GM19395 (cell line): ENCODE data around the gene FCHSD1.

Experiments used
- ATAC-seq: cut with Tn5 transposase; IDR thresholded peaks from one replicate; pipeline ENCODE4 v1.9.1; 2021; ENCODE audit warnings: mild to moderate bottlenecking, moderate library complexity; ENCODE audit not compliant: unreplicated experiment

The FCHSD1 gene

DNA sequence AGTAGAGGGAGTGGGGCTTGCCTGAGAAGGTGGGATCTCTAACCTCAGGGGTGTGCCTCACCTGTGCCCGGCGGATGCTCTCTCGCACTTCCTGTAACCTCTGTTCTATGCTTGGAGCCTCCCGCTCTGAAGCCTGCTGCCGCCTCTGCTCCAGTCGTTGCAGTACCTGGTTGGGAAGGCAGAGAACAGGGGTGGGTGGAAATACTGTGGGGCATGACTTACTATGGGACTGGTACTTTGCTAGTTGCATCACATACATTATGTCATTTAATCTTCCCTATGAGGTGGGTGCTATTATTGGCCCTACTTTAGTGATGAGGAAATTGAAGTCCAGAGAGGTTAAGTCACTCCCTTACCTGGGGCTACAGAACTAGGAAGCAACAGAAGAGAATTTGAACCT lies 5.2 kb downstream of the FCHSD1 start:
- ATAC-seq: no peak

GRCh38 chr5:141641634-141642267 lies 9.5 kb downstream of the FCHSD1 start:
- ATAC-seq: peak; percentile 62

DNA sequence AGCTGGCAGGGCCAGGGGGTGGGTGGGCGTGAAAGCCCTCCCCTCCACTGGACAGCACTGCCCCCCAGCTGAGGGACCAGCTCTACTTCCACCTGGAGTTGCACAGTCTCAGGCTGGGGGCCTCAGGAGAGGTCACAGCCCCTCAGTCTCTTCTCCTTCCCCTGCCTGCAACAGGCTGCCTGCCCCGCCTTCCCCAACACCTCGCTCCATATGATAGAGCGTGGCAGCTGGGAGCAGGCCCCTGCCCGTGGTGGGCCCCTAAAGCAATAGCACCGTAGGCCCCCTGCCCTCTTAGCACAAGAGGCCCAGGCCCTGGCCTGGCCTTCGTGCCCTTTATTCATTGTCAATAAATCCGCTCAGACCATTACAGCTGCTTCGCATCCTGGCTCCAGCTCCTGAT lies 10.5 kb downstream of the FCHSD1 start:
- ATAC-seq: no peak

DNA sequence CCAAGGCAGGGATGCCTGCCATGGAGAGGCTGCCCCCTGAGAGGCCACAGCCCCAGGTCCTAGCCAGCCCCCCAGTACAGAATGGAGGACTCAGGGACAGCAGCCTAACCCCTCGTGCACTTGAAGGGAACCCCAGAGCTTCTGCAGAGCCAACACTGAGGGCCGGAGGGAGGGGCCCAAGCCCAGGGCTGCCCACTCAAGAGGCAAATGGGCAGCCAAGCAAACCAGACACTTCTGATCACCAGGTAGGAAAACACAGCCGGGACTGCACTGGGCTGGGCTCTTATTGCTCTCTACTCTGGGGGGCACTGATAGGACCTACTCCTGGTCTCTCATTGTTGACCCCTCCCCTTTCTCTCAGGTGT lies 11.2 kb downstream of the FCHSD1 start:
- no peak for ATAC-seq

GRCh38 chr5:141639357-141640050 lies 11.7 kb downstream of the FCHSD1 start:
- no peak for ATAC-seq

- ATAC-seq: no peak
These were observed 12.4 kb downstream of the FCHSD1 start for GRCh38 chr5:141638771-141639170.

DNA sequence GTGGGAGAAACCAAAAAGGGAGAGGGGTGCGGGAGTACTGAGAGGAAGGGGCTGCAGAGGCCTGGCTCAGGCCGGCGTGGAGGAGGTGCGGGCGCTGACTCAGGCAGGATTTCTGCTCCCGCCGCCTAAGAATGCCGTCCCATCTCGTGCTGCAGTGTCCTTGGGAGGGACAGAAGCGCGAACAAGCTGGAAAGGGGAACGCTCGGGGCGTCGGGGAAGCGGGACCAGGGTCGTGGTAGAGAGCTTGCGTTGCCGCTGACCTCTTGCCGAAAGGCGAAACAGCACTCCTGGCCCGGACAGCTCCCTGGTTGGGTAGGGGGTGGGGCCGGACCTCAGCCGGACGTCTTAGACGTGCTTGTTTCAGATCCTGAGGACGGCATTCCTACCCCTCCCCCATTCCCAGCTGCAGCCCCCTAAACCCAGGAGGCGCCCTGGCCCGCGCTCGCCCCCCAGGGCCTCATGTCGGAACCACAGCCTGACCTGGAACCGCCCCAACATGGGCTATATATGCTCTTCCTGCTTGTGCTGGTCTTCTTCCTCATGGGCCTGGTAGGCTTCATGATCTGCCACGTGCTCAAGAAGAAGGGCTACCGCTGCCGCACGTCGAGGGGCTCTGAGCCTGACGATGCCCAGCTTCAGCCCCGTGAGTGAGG lies 13.3 kb downstream of the FCHSD1 start:
- ATAC-seq: peak; percentile 32

GRCh38 chr5:141637123-141637766 lies 14.0 kb downstream of the FCHSD1 start:
- ATAC-seq: peak; percentile 31

DNA sequence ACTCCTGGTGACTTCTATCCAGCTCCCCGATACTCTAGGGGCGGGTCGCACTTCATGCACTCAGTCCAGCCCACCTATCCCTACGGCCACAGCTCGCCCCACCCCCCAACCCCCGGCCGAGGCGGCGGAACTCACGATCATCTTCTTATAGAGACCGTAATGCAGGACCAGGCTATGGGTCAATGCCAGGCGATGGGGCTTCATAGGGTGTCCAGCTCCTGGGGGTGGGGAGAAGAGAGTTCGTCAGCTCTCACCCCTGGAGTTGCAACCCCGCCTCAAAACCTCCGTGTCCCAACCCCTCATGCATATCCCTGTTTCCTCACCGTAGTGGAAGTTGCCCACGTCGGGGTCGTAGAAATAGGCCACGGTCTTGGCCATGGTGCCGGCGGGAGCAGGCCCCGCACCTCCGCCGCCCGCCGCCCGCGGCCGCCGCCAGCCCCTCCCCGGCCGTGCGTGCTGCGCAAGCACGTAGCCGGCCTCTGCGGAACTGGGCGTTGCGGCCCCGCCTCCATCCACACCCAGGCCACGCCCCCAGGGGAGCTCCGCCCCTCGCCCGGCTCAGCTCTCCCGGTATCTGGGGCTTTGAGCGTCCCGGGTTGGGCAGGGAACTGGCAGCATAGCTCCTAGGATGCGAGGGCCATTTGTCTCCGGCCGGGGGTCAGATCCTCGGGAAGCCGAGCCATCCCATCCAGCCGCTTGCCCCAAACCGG lies 14.7 kb downstream of the FCHSD1 start, which contains the start of the genes HDAC3 and RELL2:
HDAC3 (minus strand) TSS at position 437 of the 710 bp plus-strand sequence; CDS start at position 378, 59 bp downstream.
RELL2 (plus strand) TSS at position 585 of the 710 bp plus-strand sequence. CDS start 1,229 bp downstream, outside the sequence.
- ATAC-seq: peak; percentile 65

DNA sequence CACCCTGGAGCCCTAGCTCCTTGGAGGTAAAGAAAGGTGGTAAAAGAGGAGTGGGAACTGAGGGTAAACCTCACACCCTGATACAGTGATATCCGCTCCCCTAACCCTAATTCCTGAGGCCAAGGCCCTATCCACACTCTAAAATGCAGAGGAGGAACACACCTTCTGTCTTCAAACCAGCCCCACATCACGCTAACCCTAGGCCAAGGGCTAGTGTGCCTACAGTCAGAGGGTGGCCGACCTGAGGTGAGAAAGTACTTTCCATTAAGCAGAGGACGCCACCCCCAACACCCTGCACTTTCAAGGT lies 15.2 kb downstream of the FCHSD1 start:
- ATAC-seq: no peak

DNA sequence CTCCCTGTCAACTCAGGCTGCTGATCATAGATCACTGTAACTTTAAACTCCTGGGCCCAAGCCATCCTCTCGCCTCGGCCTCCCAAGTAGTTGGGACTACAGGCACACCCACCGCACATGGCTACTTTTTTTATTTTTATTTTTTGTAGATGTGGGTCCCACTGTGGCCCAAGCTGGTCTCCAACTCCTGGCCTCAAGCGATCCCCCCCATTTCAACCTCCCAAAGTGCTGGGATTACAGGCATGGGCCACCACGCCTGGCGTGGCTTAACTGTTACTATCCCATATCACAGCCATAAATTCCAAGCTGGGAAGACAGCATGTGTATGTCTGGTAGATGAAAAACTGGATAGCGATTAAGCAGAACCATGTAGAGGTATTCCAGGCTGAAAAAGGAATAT lies 15.6 kb downstream of the FCHSD1 start:
- no peak for ATAC-seq

DNA sequence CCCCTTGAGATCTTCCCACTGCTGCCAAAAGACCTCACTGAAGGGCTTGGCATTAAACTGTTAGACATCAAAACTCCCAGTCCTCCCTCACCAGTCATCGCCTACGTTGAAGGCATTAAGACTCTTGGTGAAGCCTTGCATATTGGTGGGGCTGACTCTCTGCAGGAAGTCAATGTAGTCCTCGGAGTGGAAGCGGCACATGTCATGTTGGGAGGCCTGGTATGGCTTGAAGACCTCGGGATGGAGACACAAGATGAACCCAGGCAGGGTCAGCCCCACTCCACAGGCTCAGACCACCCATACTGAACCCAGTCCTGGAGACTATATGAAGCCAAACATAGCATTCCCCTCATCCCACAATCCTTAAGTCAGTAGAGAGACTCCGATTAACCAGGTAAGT lies 16.5 kb downstream of the FCHSD1 start:
- ATAC-seq: no peak

- ATAC-seq: peak; percentile 74
These were observed 17.2 kb downstream of the FCHSD1 start for GRCh38 chr5:141633871-141634561.

DNA sequence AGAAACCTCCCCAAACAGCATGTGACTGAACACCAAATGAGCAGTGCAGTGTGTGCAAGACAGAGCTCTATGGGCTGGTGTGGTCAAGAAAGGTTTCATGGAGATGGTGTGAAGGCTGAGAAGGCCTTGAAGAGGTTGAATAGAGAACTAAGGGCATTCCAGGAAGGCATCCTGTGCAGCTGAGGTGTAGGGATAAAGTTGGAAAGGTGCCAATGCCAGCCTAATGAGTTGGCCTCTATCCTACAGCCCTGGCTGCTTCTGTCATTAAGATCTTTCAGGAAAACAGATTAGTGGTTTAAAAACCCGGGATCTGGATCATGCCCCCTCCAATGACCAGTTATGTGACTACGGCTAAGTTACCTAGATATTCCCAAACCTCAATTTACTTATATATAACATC lies 18.6 kb downstream of the FCHSD1 start:
- ATAC-seq: no peak

DNA sequence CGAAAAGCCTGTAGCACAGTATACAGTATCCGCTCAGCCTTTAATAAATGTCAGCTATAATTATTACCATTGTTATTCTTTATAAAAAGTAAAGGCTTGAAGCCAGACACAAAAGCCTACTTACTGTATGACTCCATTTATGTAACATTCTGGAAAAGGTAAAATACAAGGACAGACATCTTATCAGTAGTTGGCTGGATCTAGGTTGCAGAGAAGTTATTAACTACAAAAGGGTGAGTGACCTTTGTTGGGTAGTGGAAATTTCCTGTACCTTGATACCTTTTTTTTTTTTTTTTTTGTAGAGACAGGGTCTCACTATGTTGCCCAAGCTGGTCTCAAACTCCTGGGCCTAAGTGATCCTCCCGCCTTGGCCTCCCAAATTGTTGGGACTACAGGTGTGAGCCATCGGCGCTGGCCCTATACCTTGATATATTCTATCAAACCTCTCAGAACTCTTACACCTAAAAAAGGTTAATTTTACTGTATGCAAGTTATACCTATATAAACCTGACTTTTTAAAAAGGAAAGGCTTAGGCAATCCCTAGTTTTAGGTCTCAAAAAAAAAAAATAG lies 20.6 kb downstream of the FCHSD1 start:
- ATAC-seq: no peak

DNA sequence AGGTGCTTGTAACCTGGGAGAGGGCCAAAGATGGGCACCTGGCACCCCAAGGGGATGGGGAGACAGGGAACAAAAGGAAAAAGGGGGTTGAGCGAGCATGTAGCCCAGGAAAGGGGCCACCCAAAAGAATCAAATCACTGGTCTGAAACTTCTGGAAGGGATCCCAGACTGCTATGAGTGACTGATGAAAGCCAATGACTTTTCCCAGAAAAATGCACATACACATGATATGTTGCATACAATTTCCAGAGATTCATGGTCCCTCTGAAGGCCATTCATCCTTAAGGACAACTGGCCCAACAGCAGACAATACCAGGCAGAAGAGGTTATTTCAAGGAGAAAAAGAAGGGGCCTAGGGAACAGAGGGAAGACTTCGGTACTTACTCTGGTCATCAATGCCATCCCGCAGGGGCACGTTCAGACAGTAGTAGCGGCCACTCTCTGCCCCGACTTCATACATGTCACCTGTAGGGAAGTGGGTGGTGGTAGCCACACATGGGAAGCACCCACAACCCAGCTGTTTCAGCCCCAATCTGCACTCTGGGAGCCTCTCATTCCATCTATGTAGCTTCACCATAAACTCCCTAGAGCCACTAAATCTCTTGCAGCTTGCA lies 22.9 kb downstream of the FCHSD1 start:
- ATAC-seq: no peak

DNA sequence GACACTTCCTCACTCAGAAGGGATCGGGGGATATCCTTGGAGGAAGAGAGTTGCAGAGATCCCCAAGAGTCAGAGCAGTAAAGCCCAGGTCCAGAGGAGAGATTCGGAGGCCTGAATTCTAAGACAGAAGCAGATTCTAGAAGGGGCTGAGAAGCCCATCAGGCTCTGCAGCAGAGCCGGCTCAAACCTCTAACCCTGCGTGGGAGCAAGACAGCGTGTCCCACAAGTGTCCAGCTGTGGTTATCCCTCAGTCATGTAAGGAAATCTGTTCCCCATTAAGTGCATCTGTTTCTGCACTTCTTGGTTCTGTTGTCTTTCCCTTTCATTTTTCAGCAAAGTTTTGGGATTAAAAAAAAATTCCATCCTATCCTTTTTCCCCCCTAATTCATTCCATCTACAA lies 27.6 kb downstream of the FCHSD1 start:
- no peak for ATAC-seq

- peak; percentile 63 for ATAC-seq
These were observed 28.0 kb downstream of the FCHSD1 start for GRCh38 chr5:141623186-141623585.

DNA sequence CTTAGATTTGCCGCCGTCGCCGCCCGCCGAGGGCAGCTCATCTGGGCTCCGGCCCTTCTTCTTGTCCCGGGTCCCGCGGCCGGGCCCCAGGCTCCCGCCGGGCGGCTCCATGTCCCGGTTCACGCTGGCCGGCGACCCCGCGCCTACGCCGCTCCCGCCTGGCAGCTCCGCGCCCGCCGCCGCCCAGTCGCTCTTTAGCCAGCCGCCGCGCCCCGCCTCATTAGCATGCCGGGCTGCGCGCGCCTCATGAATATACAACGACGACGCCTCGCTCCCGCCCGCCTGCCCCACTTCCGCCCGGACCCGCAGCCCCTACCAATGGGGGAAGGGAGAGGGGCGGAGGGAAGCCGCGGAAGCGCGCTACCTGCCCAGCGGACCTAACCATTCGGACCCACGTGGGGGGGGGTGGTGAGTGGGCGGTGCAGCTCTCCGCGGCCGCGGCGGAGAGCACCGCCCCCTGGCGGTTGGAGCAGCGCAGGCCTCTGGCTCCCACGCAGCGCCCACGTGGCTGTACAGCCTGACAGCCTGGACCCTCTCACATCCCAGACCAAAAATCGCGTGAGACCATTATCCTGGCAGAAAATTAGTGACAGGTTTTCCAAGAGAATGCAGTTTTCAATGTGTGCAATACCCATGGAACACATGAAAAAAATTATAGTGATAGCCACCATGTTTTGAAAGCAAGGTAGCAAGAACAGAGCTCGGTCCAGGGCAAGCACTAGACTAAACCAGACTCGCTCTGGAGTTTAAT lies 32.2 kb downstream of the FCHSD1 start, which contains the start of gene DIAPH1:
DIAPH1 (minus strand) TSS at position 197 of the 751 bp plus-strand sequence; CDS start at position 111, 86 bp downstream.
- ATAC-seq: peak; percentile 80
